SU-DHL-6 (cell line): ENCODE results near the gene NEDD4.

Experiments
- CTCF ChIP-seq: fragments of 200-600 bp; sonication (generic); IDR thresholded peaks from one replicate; pipeline ENCODE4 v1.5.1; 2017; ENCODE audit warnings: antibody characterized with exemption, mild to moderate bottlenecking, low read length, moderate library complexity; ENCODE audit not compliant: insufficient read depth, poor library complexity, severe bottlenecking
- EZH2phosphoT487 ChIP-seq: fragments of 200-600 bp; sonication (generic), shearing (Covaris generic); conservative IDR thresholded peaks from 2 replicates; pipeline ENCODE4 v1.6.1; 2018; ENCODE audit warnings: mild to moderate bottlenecking, antibody characterized with exemption, low read length, moderate library complexity, mixed read lengths

- no peak for TF ChIP-seq CTCF
- TF ChIP-seq EZH2phosphoT487: no peak
Measured at GRCh38 chr15:55909036-55909811, 84.2 kb downstream of the NEDD4 start.
